ENCODE results near the gene IMPA2.
"Not testable (repeated sequence)": the region's sequence is repeated elsewhere in the genome, so short reads cannot be mapped to it uniquely, and the experiment has no call there.

The IMPA2 gene

GRCh38 chr18:12036201-12036751 lies 55.0 kb downstream of the IMPA2 start:
- Histone ChIP-seq H3K4me2 (ENCODE audit: low read depth, low read length, poor library complexity, severe bottlenecking) (no peak overlapping the region), H3K36me3 (ENCODE audit: low read length) (no peaks in the 10 kb centered on the region), H3K27ac (ENCODE audit: low read depth, low read length) (no peak overlapping the region), H3K9ac (ENCODE audit: low read length) (no peak overlapping the region), H3F3A (ENCODE audit: insufficient read depth) (no peaks in the 10 kb centered on the region), H3K79me2 (ENCODE audit: insufficient read depth, low read length) (no peaks in the 10 kb centered on the region), H2AFZ (ENCODE audit: low read depth, low read length, severe bottlenecking) (no peak overlapping the region), H3K27me3 (ENCODE audit: low read length) (no peaks in the 10 kb centered on the region), H4K20me1 (ENCODE audit: low read depth, low read length) (no peaks in the 10 kb centered on the region), H3K9me2 (replicated peaks; ENCODE audit: insufficient read depth, low read length) (no peaks in the 10 kb centered on the region), H3K4me3 (ENCODE audit: insufficient read depth, low read length, poor library complexity, severe bottlenecking) (no peak overlapping the region), H3K9me3 (ENCODE audit: insufficient read depth, low read length) (no peaks in the 10 kb centered on the region)
- no peak for TF ChIP-seq CTCF (IDR thresholded peaks at IDR 0.05; ENCODE audit: insufficient read depth, low read length, poor library complexity, severe bottlenecking)
- no peak for TF ChIP-seq EZH2phosphoT487 (conservative IDR thresholded peaks at IDR 0.05; ENCODE audit: low read length)

GRCh38 chr18:12038082-12038638 lies 56.9 kb downstream of the IMPA2 start:
- no peak overlapping the region for H2AFZ ChIP-seq (ENCODE audit: low read depth, low read length, severe bottlenecking)
- no peaks in the 10 kb centered on the region for H3K36me3 ChIP-seq (ENCODE audit: low read length)
- H3K27ac ChIP-seq (ENCODE audit: low read depth, low read length) = no peak overlapping the region
- H3K79me2 ChIP-seq (ENCODE audit: insufficient read depth, low read length) = no peaks in the 10 kb centered on the region
- H3K4me3 ChIP-seq (ENCODE audit: insufficient read depth, low read length, poor library complexity, severe bottlenecking) = no peak overlapping the region
- H3F3A ChIP-seq (ENCODE audit: insufficient read depth) = no peaks in the 10 kb centered on the region
- no peak for TF ChIP-seq CTCF (IDR thresholded peaks at IDR 0.05; ENCODE audit: insufficient read depth, low read length, poor library complexity, severe bottlenecking)
- no peak for TF ChIP-seq EZH2phosphoT487 (conservative IDR thresholded peaks at IDR 0.05; ENCODE audit: low read length)
- no peaks in the 10 kb centered on the region for H3K9me2 ChIP-seq (replicated peaks; ENCODE audit: insufficient read depth, low read length)
- H3K9ac ChIP-seq (ENCODE audit: low read length) = peak overlapping the region; percentile 52; the same call in 1 of the 2 replicates
- H3K9me3 ChIP-seq (ENCODE audit: insufficient read depth, low read length) = no peaks in the 10 kb centered on the region
- peak overlapping the region; percentile 52 for H3K4me2 ChIP-seq (ENCODE audit: low read depth, low read length, poor library complexity, severe bottlenecking)
- H3K27me3 ChIP-seq (ENCODE audit: low read length) = no peaks in the 10 kb centered on the region
- no peaks in the 10 kb centered on the region for H4K20me1 ChIP-seq (ENCODE audit: low read depth, low read length)

GRCh38 chr18:12038639-12039539 lies 57.6 kb downstream of the IMPA2 start:
- peak overlapping the region; percentile 96 for H2AFZ ChIP-seq (ENCODE audit: low read depth, low read length, severe bottlenecking)
- H3K27ac ChIP-seq (ENCODE audit: low read depth, low read length) = no peak overlapping the region
- peak overlapping the region; percentile 52; the same call in 1 of the 2 replicates for H3K9ac ChIP-seq (ENCODE audit: low read length)

GRCh38 chr18:12039540-12039930 lies 58.2 kb downstream of the IMPA2 start:
- not testable (repeated sequence) for H3K4me2 ChIP-seq (ENCODE audit: low read depth, low read length, poor library complexity, severe bottlenecking); H3K27ac ChIP-seq (ENCODE audit: low read depth, low read length); H3F3A ChIP-seq (ENCODE audit: insufficient read depth); H3K36me3 ChIP-seq (ENCODE audit: low read length); H3K9ac ChIP-seq (ENCODE audit: low read length); H4K20me1 ChIP-seq (ENCODE audit: low read depth, low read length); H2AFZ ChIP-seq (ENCODE audit: low read depth, low read length, severe bottlenecking); H3K27me3 ChIP-seq (ENCODE audit: low read length); H3K79me2 ChIP-seq (ENCODE audit: insufficient read depth, low read length); H3K4me3 ChIP-seq (ENCODE audit: insufficient read depth, low read length, poor library complexity, severe bottlenecking); H3K9me3 ChIP-seq (ENCODE audit: insufficient read depth, low read length); H3K9me2 ChIP-seq (replicated peaks; ENCODE audit: insufficient read depth, low read length)

More at GRCh38 chr18:12038639-12039539, 57.6 kb downstream of the IMPA2 start:
- Histone ChIP-seq H3K79me2 (ENCODE audit: insufficient read depth, low read length) (no peaks in the 10 kb centered on the region), H3K36me3 (ENCODE audit: low read length) (no peaks in the 10 kb centered on the region), H3K9me3 (ENCODE audit: insufficient read depth, low read length) (no peaks in the 10 kb centered on the region), H3K4me3 (ENCODE audit: insufficient read depth, low read length, poor library complexity, severe bottlenecking) (peak overlapping the region; percentile 42), H3K4me2 (ENCODE audit: low read depth, low read length, poor library complexity, severe bottlenecking) (peak overlapping the region; percentile 52), H4K20me1 (ENCODE audit: low read depth, low read length) (no peaks in the 10 kb centered on the region), H3K27me3 (ENCODE audit: low read length) (no peaks in the 10 kb centered on the region), H3F3A (ENCODE audit: insufficient read depth) (no peaks in the 10 kb centered on the region), H3K9me2 (replicated peaks; ENCODE audit: insufficient read depth, low read length) (no peaks in the 10 kb centered on the region)
- no peak for TF ChIP-seq EZH2phosphoT487 (conservative IDR thresholded peaks at IDR 0.05; ENCODE audit: low read length)
- TF ChIP-seq CTCF (IDR thresholded peaks at IDR 0.05; ENCODE audit: insufficient read depth, low read length, poor library complexity, severe bottlenecking) = peak; percentile 78

All from SU-DHL-6 (cell line).